HFF-Myc (cell line): Measurements from ENCODE around the gene FKBP15.

Source experiments
- DNase-seq: peaks from one replicate; pipeline ENCODE4 v3.0.0-alpha.2; 2011; ENCODE audit warnings: low read depth; ENCODE audit errors: extremely low read depth
- H3K4me3 ChIP-seq: replicated peaks from 2 replicates; pipeline ENCODE4 v1.5.1; 2011; ENCODE audit warnings: low read depth, mild to moderate bottlenecking, control low read depth, low read length
- CTCF ChIP-seq: IDR thresholded peaks from 2 replicates; pipeline ENCODE4 v1.5.1; 2012; ENCODE audit warnings: mild to moderate bottlenecking, low read depth, low read length, control low read depth; ENCODE audit errors: missing control alignments

FKBP15 gene

DNA sequence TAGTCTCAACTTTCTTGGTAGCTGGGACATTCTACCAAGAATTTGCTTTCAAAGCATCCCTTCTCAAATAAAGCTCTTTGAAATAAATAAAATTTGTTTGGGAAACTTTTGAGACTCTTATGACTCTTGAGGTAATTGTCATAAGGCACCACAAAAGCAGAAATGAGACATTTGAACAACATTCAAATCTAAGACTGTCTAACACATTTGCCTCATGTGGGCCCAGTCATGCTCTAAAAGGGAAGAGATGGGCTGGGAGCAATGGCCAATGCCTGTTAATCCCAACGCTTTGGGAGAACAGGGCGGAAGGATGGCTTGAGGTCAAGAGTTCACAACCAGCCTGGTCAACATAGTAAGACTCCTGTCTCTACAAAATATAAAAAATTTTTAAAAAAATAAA is 43.8 kb downstream of the FKBP15 start:
- no peak for DNase-seq
- H3K4me3 ChIP-seq, result no peak overlapping the region
- no peak for TF ChIP-seq CTCF

DNA sequence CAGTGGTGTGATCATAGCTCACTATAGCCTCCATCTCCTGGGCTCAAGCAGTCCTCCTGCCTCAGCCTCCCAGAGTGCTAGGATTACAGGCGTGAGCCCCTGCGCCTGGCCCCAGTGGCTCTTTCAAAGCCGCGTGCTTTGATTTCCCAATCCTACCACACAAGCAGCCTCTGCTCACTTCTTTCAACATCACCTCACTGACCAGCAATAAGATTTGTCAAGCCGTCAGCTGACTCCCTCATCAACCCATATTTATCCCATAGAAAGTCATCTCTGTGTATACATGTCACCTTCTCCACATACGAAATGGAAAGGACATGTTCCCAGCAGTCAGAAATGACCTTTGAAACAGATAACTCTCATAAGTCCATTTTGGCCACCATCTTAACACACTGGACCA is 44.3 kb downstream of the FKBP15 start:
- DNase-seq, result no peak
- no peak overlapping the region for H3K4me3 ChIP-seq
- no peak for TF ChIP-seq CTCF

- no peak overlapping the region for H3K4me3 ChIP-seq
- no peak for DNase-seq
- no peak for TF ChIP-seq CTCF
Measured at GRCh38 chr9:113173341-113173740, 47.7 kb downstream of the FKBP15 start.

DNA sequence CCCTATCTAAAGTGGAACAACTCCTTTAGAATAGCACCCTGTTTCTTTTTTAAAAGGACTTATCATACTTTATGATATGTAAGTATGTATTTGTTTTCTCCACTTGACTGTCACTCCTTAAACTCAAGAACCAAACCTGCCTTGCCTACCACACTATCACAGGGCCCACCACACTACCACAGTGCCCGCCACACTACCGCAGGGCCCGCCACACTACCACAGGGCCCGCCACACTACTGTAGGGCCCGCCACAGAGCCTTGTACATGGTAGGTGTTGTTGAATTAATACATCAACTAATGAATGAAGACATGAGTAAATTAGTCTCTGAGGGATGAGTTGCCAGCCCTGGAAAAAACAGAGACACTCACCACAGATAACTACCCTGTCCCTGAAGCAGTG is 52.3 kb downstream of the FKBP15 start:
- H3K4me3 ChIP-seq, result no peak overlapping the region
- no peak for TF ChIP-seq CTCF
- DNase-seq, result no peak

- no peak for DNase-seq
- H3K4me3 ChIP-seq, result no peak overlapping the region
- TF ChIP-seq CTCF, result no peak
Measured at GRCh38 chr9:113166039-113166438, 55.0 kb downstream of the FKBP15 start.

DNA sequence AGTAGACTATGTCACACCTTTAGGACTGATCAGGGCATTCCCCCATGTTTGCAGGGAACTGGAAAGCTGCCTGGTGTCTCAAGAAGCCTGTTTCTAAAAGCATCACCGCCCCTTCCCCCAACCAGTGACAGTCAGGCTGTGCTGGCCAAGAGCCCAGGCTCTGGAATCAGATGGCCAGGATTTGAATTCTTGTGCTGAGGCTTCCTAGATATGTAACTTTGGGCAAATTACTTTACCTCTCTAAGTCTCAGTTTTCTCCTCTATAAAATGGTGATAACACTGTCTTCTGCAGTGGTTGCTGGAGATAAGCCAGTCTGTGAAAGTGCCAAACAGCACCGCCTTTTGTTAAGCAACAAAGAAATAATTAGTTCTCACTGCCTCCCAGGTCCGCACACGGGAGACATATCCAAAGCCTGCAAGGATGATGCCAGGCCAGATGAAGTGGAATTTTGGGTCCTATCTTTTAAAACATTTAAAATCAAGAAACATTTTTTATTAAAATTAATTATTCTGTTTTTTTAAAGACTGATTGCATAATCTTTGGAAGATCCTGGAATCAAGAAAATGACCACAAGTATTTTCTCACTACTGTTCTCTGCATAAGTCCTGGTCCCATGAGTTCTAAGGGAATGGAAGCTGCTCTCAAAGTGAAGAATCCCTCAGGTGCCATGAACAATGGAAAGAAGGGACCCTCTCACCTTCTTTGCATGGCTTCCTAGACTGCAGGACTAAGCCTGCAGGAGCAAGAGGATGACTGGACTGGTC is 56.4 kb downstream of the FKBP15 start:
- no peak for DNase-seq
- H3K4me3 ChIP-seq, result no peak overlapping the region
- no peak for TF ChIP-seq CTCF

DNA sequence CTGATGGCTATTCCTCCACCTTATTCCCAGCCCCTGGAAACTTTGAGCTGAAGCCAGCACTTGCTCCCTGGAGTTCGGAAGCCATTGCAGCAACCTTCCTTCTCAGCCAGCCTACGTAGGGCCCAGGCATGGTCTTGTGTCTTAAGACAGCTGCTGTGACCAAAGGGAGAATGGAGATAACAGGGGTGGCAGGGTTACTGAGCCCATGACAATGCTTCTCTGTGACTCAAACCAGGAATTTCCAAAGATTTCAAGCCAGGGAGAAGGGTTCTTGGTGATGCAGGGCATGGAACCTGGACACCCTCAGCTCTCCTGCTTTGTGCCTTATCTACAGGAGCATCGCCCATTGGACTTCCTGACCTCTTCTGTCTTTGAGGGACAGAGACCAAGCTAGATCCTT is 58.1 kb downstream of the FKBP15 start:
- no peak for TF ChIP-seq CTCF
- no peak for DNase-seq

More for the DNA sequence above, 58.1 kb downstream of the FKBP15 start:
- H3K4me3 ChIP-seq, result no peak overlapping the region
